ENCODE data around the gene SMC6.

- TF ChIP-seq ZNF274 (IDR thresholded peaks at IDR 0.05; ENCODE audit: low read depth, low read length): no peak
- TF ChIP-seq SUZ12 (IDR thresholded peaks at IDR 0.05; ENCODE audit: extremely low read depth, insufficient read depth, insufficient read length): no peak
- no peak for TF ChIP-seq YY1 (IDR thresholded peaks at IDR 0.05; ENCODE audit: insufficient read depth, insufficient read length)
Observed at GRCh38 chr2:17614174-17614930, 139.3 kb downstream of the SMC6 start.
